Fibroblast of villous mesenchyme (primary cell): Measurements from ENCODE around the gene CREB3L4. TPM values are rescaled to one million over a fixed set of nuclear protein-coding genes. Genes with fewer than 3 reads are reported as not detected.

Experiments
- DNase-seq: peaks from one replicate; pipeline ENCODE4 v3.0.0-alpha.2; 2010; ENCODE audit warnings: low read depth
- H3K4me3 ChIP-seq: 2 replicates; pipeline ENCODE4 v1.5.1; 2011; ENCODE audit warnings: low read depth, mild to moderate bottlenecking, low read length
- CTCF ChIP-seq: IDR thresholded peaks from 2 replicates; pipeline ENCODE4 v1.5.1; 2012; ENCODE audit warnings: low read depth, mild to moderate bottlenecking, low read length; ENCODE audit not compliant: insufficient read depth
- total RNA-seq: library from RNA; depleted of rRNA; stranded (reverse); fragments of >200 nt; gene quantifications from 2 replicates; pipeline ENCODE4 v1.2.3, GENCODE V29; 2012

Gene CREB3L4
- total RNA-seq, 1 donor: 3.9 TPM

- DNase-seq: peak; percentile 100
- TF ChIP-seq CTCF: no peak
- H3K4me3 ChIP-seq: peak within 1 kb of the TSS; percentile 88
Observed at GRCh38 chr1:153922972-153923925, 44.5 kb upstream of the CREB3L4 start, which contains the start of gene GATAD2B. Gene GATAD2B, minus strand, starts transcription at chr1:153922972. Its CDS starts 94,625 bp downstream, at chr1:153828347.

- H3K4me3 ChIP-seq: no peak overlapping the region
- DNase-seq: no peak
- TF ChIP-seq CTCF: no peak
Observed at GRCh38 chr1:153926405-153926804, 41.3 kb upstream of the CREB3L4 start.

- H3K4me3 ChIP-seq: no peak overlapping the region
- DNase-seq: no peak
- no peak for TF ChIP-seq CTCF
Observed at GRCh38 chr1:153928245-153928644, 39.5 kb upstream of the CREB3L4 start.

- H3K4me3 ChIP-seq: no peak overlapping the region
- TF ChIP-seq CTCF: no peak
- DNase-seq: peak; percentile 39
Observed at GRCh38 chr1:153928791-153929341, 38.8 kb upstream of the CREB3L4 start.

GRCh38 chr1:153929426-153929825 is 38.3 kb upstream of the CREB3L4 start:
- TF ChIP-seq CTCF: no peak
- H3K4me3 ChIP-seq: no peak overlapping the region
- no peak for DNase-seq

- DNase-seq: no peak
- TF ChIP-seq CTCF: no peak
Observed at GRCh38 chr1:153929981-153930948, 37.4 kb upstream of the CREB3L4 start.

More at GRCh38 chr1:153929981-153930948, 37.4 kb upstream of the CREB3L4 start:
- no peak overlapping the region for H3K4me3 ChIP-seq
